GM18870 (cell line): Measurements from ENCODE around the gene HNRNPA3.

ENCODE experiments used
- ATAC-seq: cut with Tn5 transposase; IDR thresholded peaks from one replicate; pipeline ENCODE4 v1.9.1; 2021; ENCODE audit warnings: moderate library complexity; ENCODE audit not compliant: unreplicated experiment

The HNRNPA3 gene

DNA sequence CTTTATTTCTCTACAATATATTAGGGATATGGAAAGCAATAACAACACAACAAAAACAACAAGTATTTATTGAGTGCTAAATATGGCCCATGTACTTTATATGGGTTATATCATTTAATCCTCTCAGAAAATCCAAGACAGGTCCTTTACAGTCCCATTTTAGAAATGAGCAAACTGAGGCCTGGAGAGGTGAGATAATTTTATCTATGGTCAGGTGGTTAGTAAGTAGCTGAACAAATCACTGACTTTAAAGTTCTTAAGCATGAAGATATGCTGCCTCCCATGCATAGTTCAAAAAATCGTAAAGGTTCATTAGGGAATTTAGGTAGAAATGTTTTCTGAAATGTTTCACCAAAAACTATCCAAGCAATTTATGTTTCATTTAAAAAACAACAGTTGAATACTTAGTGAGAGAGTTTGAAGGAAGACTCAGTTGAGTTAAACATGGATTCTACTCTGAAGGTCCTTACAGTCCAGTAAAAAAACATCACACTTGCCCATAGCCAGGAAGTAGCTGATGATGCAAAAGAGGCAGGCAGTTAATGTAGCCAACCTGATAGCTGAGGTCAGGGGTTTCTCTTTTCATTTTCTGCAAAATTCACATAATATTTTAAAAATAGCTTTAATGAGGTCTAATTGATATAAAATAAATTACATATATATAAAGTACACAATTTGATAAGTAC, 59.5 kb downstream of the HNRNPA3 start:
- no peak for ATAC-seq

DNA sequence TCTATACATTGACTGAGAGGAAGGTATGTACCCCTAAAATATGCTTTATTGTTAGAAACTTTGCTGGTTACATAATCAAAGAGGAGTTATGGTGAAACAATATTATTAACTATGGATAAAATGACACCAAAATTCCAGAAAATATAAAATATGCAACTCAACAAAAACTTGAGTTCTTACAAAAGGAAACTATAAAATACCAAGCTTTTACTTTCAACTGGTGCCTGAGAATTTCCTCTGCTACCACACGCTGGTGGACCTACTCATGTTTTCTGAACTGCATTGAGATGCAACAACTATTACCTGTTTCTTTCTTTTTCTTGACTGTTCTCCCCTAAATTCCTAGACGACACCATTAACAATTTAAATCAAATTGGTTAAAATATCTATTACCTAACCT, 60.2 kb downstream of the HNRNPA3 start:
- ATAC-seq: no peak

DNA sequence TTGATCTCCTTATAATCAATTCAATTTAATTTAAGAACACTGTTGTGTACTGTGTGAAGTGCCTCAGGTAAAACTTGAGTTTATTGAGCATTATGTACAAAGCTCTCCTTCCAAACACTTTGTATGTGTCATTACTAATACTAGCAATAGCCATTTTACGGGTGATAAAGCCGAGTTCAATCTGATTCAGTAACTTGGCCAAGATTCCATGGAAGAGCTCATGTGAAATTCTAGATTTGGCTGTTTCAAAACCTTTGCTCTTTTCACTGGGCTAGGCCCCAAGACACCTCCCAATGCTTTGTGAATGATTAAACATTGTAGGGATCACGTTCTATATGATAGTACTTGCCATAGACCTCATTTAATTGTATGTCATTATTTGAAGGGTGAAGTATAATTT, 60.8 kb downstream of the HNRNPA3 start:
- ATAC-seq: no peak
